Sigmoid colon (tissue), 7 donors: ENCODE data around the gene MTUS2. TPM values are rescaled to one million over a fixed set of nuclear protein-coding genes. Genes with fewer than 3 reads are reported as not detected.

Experiments used
- DNase-seq: peaks from one replicate; pipeline ENCODE4 v3.0.0-alpha.2; 2019
- H3K27ac ChIP-seq, 4 donors: fragments of 200-600 bp; sonication (generic); one replicate each; pipeline ENCODE4 v1.5.1; 2016 to 2019; ENCODE audit warnings: mild to moderate bottlenecking in 1 of 4
- H3K27me3 ChIP-seq, 3 donors: fragments of 200-600 bp; sonication (generic); one replicate each; pipeline ENCODE4 v1.5.1; 2019; ENCODE audit warnings: mild to moderate bottlenecking in 1 of 3
- H3K36me3 ChIP-seq, 4 donors: fragments of 200-600 bp; sonication (generic); one replicate each; pipeline ENCODE4 v1.5.1; 2016 to 2019
- H3K4me1 ChIP-seq, 4 donors: fragments of 200-600 bp; sonication (generic); one replicate each; pipeline ENCODE4 v1.5.1; 2017 to 2019
- H3K4me3 ChIP-seq, 4 donors: fragments of 200-600 bp; sonication (generic); one replicate each; pipeline ENCODE4 v1.5.1; 2017 to 2019; ENCODE audit warnings: mild to moderate bottlenecking in 2 of 4, moderate library complexity in 1 of 4
- H3K9me3 ChIP-seq, 4 donors: fragments of 200-600 bp in 3 of 4; sonication (generic) in 3 of 4; one replicate each; pipeline versions ENCODE4 v1.5.1 to v1.6.1; 2013 to 2019
- CTCF ChIP-seq, 4 experiments: fragments of 450-650 bp in 3 of 4; fragments of 200-600 bp in 1 of 4; IDR thresholded peaks; one replicate each; pipeline ENCODE4 v1.5.1; 2016 to 2019; ENCODE audit warnings: antibody characterized with exemption in 4 of 4, mild to moderate bottlenecking in 3 of 4, moderate library complexity in 2 of 4
- EP300 ChIP-seq, 4 donors: sonication (generic); formaldehyde crosslinking; IDR thresholded peaks; one replicate each; pipeline ENCODE4 v1.6.1; 2017; ENCODE audit warnings: antibody characterized with exemption in 4 of 4
- POLR2A ChIP-seq, 2 donors: fragments of 450-650 bp; IDR thresholded peaks; one replicate each; pipeline ENCODE4 v1.6.1; 2016; ENCODE audit warnings: antibody characterized with exemption in 2 of 2, mild to moderate bottlenecking in 2 of 2, moderate library complexity in 2 of 2
- POLR2AphosphoS5 ChIP-seq, 4 donors: sonication (generic); formaldehyde crosslinking; IDR thresholded peaks; one replicate each; pipeline ENCODE4 v1.6.1; 2017; ENCODE audit warnings: antibody characterized with exemption in 4 of 4
- whole genome bisulfite sequencing, 2 donors: extraction: QIAGEN DNeasy Blood & Tissue Kit; methylation state at CpG; one replicate each; pipeline ENCODE4 v1.1.7; 2013; 5-methylcytosine and 5-hydroxymethylcytosine counted together
- intact Hi-C: fragments of 100-400 bp; cut with DNase I; formaldehyde crosslinking; loops from one replicate; pipeline ENCODE4 v1.15.1; 2023
- polyA plus RNA-seq, 3 donors: library from polyadenylated mRNA; stranded (reverse); fragments of 200-250 nt; gene quantifications; one replicate each; pipeline ENCODE4 v1.2.3, GENCODE V29; 2013
- total RNA-seq, 4 donors: library from RNA; depleted of rRNA; stranded (reverse); fragments of >200 nt; gene quantifications; one replicate each; pipeline ENCODE4 v1.1.0, GENCODE V29; 2016
- donor health status: healthy with polysubstance abuse.
- donor health status: Bipolar disorder and iron deficiency.
- donor health status: healthy.

Gene MTUS2
- total and polyA plus RNA-seq, 7 donors, result 0.23 to 2.2 (median 0.85) TPM; not detected in 1

GRCh38 chr13:29260684-29261083, 440.5 kb downstream of the MTUS2 start:
- no peak overlapping the region for H3K27ac ChIP-seq
- peaks cover 0 to 4% (median 0%) of the 10 kb centered on the region in 4 donors for H3K4me1 ChIP-seq
- peaks cover 0 to 4% (median 0%) of the 10 kb centered on the region in 4 donors for H3K9me3 ChIP-seq
- no peaks in the 10 kb centered on the region for H3K36me3 ChIP-seq
- 56 to 62% methylated on average over 4 of the region's 4 CpGs for WGBS, 2 donors
- DNase-seq, result no peak
- intact Hi-C loops, result loop anchor here (2.0 kb wide), 1 partner anchor 440 kb away; the partner anchor contains the start of gene MTUS2
- H3K4me3 ChIP-seq, result no peak overlapping the region
- H3K27me3 ChIP-seq, result no peaks in the 10 kb centered on the region
- TF ChIP-seq POLR2AphosphoS5 (IDR thresholded peaks at IDR 0.05) (no peak), EP300 (IDR thresholded peaks at IDR 0.05) (no peak), POLR2A (IDR thresholded peaks at IDR 0.05) (no peak), CTCF (IDR thresholded peaks at IDR 0.05) (peak in 3 of 4 experiments; percentile 8 to 35 (median 19))

- 82 to 85% methylated on average over 2 of the region's 2 CpGs for WGBS, 2 donors
- peaks cover 0 to 4% (median 0%) of the 10 kb centered on the region in 4 donors for H3K9me3 ChIP-seq
- H3K36me3 ChIP-seq, result no peaks in the 10 kb centered on the region
- no peak for TF ChIP-seq POLR2AphosphoS5 (IDR thresholded peaks at IDR 0.05)
- no peak for TF ChIP-seq CTCF (IDR thresholded peaks at IDR 0.05)
- no peak for TF ChIP-seq EP300 (IDR thresholded peaks at IDR 0.05)
- no peak for TF ChIP-seq POLR2A (IDR thresholded peaks at IDR 0.05)
- no peak overlapping the region for H3K27ac ChIP-seq
- no peaks in the 10 kb centered on the region for H3K4me1 ChIP-seq
- intact Hi-C loops, result no loop called here
- no peak overlapping the region for H3K4me3 ChIP-seq
- no peaks in the 10 kb centered on the region for H3K27me3 ChIP-seq
- no peak for DNase-seq
Observed at GRCh38 chr13:29266261-29266660, 446.1 kb downstream of the MTUS2 start.

- H3K9me3 ChIP-seq, result peaks cover 0 to 4% (median 0%) of the 10 kb centered on the region in 4 donors
- intact Hi-C loops, result no loop called here
- 75 to 82% methylated on average over 11 of the region's 11 CpGs for WGBS, 2 donors
- H3K4me1 ChIP-seq, result no peaks in the 10 kb centered on the region
- H3K27ac ChIP-seq, result no peak overlapping the region
- no peaks in the 10 kb centered on the region for H3K27me3 ChIP-seq
- no peak for DNase-seq
- TF ChIP-seq CTCF (IDR thresholded peaks at IDR 0.05), result no peak
- H3K4me3 ChIP-seq, result no peak overlapping the region
- H3K36me3 ChIP-seq, result no peaks in the 10 kb centered on the region
Observed at GRCh38 chr13:29266756-29267733, 446.9 kb downstream of the MTUS2 start.

- H3K36me3 ChIP-seq, result no peaks in the 10 kb centered on the region
- intact Hi-C loops, result no loop called here
- no peak for TF ChIP-seq EP300 (IDR thresholded peaks at IDR 0.05)
- no peak for TF ChIP-seq POLR2AphosphoS5 (IDR thresholded peaks at IDR 0.05)
- no peak for TF ChIP-seq CTCF (IDR thresholded peaks at IDR 0.05)
- no peak overlapping the region for H3K27ac ChIP-seq
- no peaks in the 10 kb centered on the region for H3K9me3 ChIP-seq
- DNase-seq, result no peak
- H3K27me3 ChIP-seq, result no peaks in the 10 kb centered on the region
- H3K4me3 ChIP-seq, result no peak overlapping the region
- no peaks in the 10 kb centered on the region for H3K4me1 ChIP-seq
- WGBS, 2 donors, result 75 to 85% methylated on average over 15 of the region's 15 CpGs
Observed at GRCh38 chr13:29270271-29270985, 450.3 kb downstream of the MTUS2 start.
